CD4-positive, alpha-beta T cell (primary cell): ENCODE measurements around the gene PLEKHO2. TPM values are rescaled to one million over a fixed set of nuclear protein-coding genes. Genes with fewer than 3 reads are reported as not detected.

Source experiments
- ATAC-seq: fragments of 200-7000 bp; cut with Tn5 transposase; one replicate; pipeline ENCODE4 v1.10.0; 2022; ENCODE audit warnings: mild to moderate bottlenecking; ENCODE audit not compliant: poor library complexity
- CTCF ChIA-PET: fragments of 350-600 bp; sonication (Branson Sonifier 250); formaldehyde crosslinking; loops from one replicate; lab custom pipeline; 2021; ENCODE audit warnings: antibody characterized with exemption, inconsistent platforms; lab: Charles Lee
- POLR2A ChIA-PET: fragments of 350-600 bp; sonication (Branson Sonifier 250); formaldehyde crosslinking; loops from one replicate; lab custom pipeline; 2021; ENCODE audit warnings: antibody characterized with exemption, inconsistent platforms; lab: Charles Lee
- DNase-seq, 14 experiments: peaks; one replicate each; pipeline ENCODE4 v3.0.0-alpha.2; 2013 to 2020; ENCODE audit warnings: mixed read lengths in 2 of 14
- H3K27ac ChIP-seq, 2 donors: one replicate each; pipeline versions ENCODE4 v1.5.1 to v1.7.0; 2013; ENCODE audit warnings: low read length in 2 of 2, low read depth in 1 of 2, mild to moderate bottlenecking in 1 of 2
- H3K27me3 ChIP-seq, 2 experiments: 1 replicate in 1 of 2; 2 replicates in 1 of 2; pipeline versions ENCODE4 v1.6.1 to v1.7.0; 2013; ENCODE audit warnings: low read length in 2 of 2, control low read depth in 1 of 2, mild to moderate bottlenecking in 1 of 2, moderate library complexity in 1 of 2; ENCODE audit not compliant: insufficient read depth in 2 of 2, control insufficient read depth in 1 of 2
- H3K36me3 ChIP-seq: one replicate; pipeline ENCODE4 v1.6.1; 2013; ENCODE audit warnings: low read length, control low read depth; ENCODE audit not compliant: insufficient read depth
- H3K4me1 ChIP-seq: one replicate; pipeline ENCODE4 v1.6.1; 2013; ENCODE audit warnings: low read length, control low read depth; ENCODE audit not compliant: insufficient read depth
- H3K4me3 ChIP-seq: one replicate; pipeline ENCODE4 v1.5.1; 2013; ENCODE audit warnings: mild to moderate bottlenecking, low read length, moderate library complexity
- H3K9me3 ChIP-seq, 2 experiments: 1 replicate in 1 of 2; 2 replicates in 1 of 2; pipeline versions ENCODE4 v1.6.1 to v1.7.0; 2013; ENCODE audit warnings: low read length in 2 of 2, mild to moderate bottlenecking in 2 of 2, control low read depth in 1 of 2, moderate library complexity in 1 of 2; ENCODE audit not compliant: control insufficient read depth in 1 of 2, insufficient read depth in 1 of 2
- H3K27ac Mint-ChIP-seq: one replicate; pipeline ENCODE4 v1.8.0; 2020; ENCODE audit warnings: mixed read lengths
- H3K27me3 Mint-ChIP-seq: one replicate; pipeline ENCODE4 v1.8.0; 2021; ENCODE audit warnings: mixed read lengths
- H3K36me3 Mint-ChIP-seq: one replicate; pipeline ENCODE4 v1.8.0; 2021; ENCODE audit warnings: low read depth, mixed read lengths
- H3K4me1 Mint-ChIP-seq: one replicate; pipeline ENCODE4 v1.8.0; 2021; ENCODE audit warnings: low read depth, mixed read lengths
- H3K4me3 Mint-ChIP-seq: one replicate; pipeline ENCODE4 v1.8.0; 2020; ENCODE audit warnings: mild to moderate bottlenecking, mixed read lengths
- H3K9me3 Mint-ChIP-seq: one replicate; pipeline ENCODE4 v1.8.0; 2020; ENCODE audit warnings: mixed read lengths
- CTCF ChIP-seq: fragments of 200-600 bp; IDR thresholded peaks from one replicate; pipeline ENCODE4 v1.8.0; 2022; ENCODE audit warnings: antibody characterized with exemption, mild to moderate bottlenecking
- intact Hi-C, 2 experiments: fragments of 100-400 bp; cut with DNase I in 1 of 2; cut with micrococcal nuclease in 1 of 2; formaldehyde crosslinking; loops; one replicate each; pipeline versions ENCODE4 v1.15.1 to v1.9.0; 2023 to 2025; cut with DNase I, micrococcal nuclease
- total RNA-seq, 174 experiments: library from RNA in 2 of 174; stranded (reverse) in 2 of 174; gene quantifications; one replicate each; pipeline ENCODE4 v1.2.3 and lab custom pipeline; 2021 to 2026

The PLEKHO2 gene
- total RNA-seq, 2 experiments from 2014 or later: 5.6 to 5.9 TPM

GRCh38 chr15:64883100-64883581, 41.4 kb downstream of the PLEKHO2 start:
- no peaks in the 10 kb centered on the region for H3K27me3 Mint-ChIP-seq
- no peak for TF ChIP-seq CTCF
- no peaks in the 10 kb centered on the region for H3K9me3 ChIP-seq
- H3K27ac ChIP-seq: peak overlapping the region in 1 of 2 donors; percentile 58
- no peaks in the 10 kb centered on the region for H3K36me3 ChIP-seq
- no peak overlapping the region for H3K4me3 ChIP-seq
- H3K4me1 Mint-ChIP-seq: peaks cover 28% of the 10 kb centered on the region
- H3K9me3 Mint-ChIP-seq: no peaks in the 10 kb centered on the region
- H3K36me3 Mint-ChIP-seq: no peaks in the 10 kb centered on the region
- peak overlapping the region; percentile 50 for H3K27ac Mint-ChIP-seq
- intact Hi-C loops: no loop called here
- ATAC-seq: peak; percentile 54
- CTCF ChIA-PET: interaction anchor here (0.6 to 1.6 kb wide), 6 partner anchors 10 to 256 kb away, joined by 3 to 6 read pairs (median 3); no protein-coding TSS in a partner anchor
- H3K4me3 Mint-ChIP-seq: no peak overlapping the region
- POLR2A ChIA-PET: interaction anchor here (1.4 to 4.6 kb wide), 2 partner anchors 10 to 59 kb away, joined by 3 to 65 read pairs; no protein-coding TSS in a partner anchor
- H3K4me1 ChIP-seq: peaks cover 38% of the 10 kb centered on the region
- peak in 5 of 14 experiments; percentile 3 to 75 (median 69) for DNase-seq
- H3K27me3 ChIP-seq: no peaks in the 10 kb centered on the region

- POLR2A ChIA-PET: interaction anchor here (4.6 kb wide), 1 partner anchor 9 kb away, joined by 65 read pairs; no protein-coding TSS in a partner anchor
- H3K36me3 Mint-ChIP-seq: no peaks in the 10 kb centered on the region
Observed at GRCh38 chr15:64883997-64884511, 42.3 kb downstream of the PLEKHO2 start.

GRCh38 chr15:64884679-64885078, 43.0 kb downstream of the PLEKHO2 start:
- Mint-ChIP-seq H3K4me3 (no peak overlapping the region), H3K9me3 (no peaks in the 10 kb centered on the region), H3K27me3 (no peaks in the 10 kb centered on the region), H3K36me3 (no peaks in the 10 kb centered on the region), H3K4me1 (peaks cover 27% of the 10 kb centered on the region), H3K27ac (peak overlapping the region; percentile 50)
- Histone ChIP-seq H3K27ac (no peak overlapping the region), H3K9me3 (no peaks in the 10 kb centered on the region), H3K36me3 (no peaks in the 10 kb centered on the region), H3K4me1 (peaks cover 35% of the 10 kb centered on the region), H3K27me3 (no peaks in the 10 kb centered on the region), H3K4me3 (no peak overlapping the region)
- DNase-seq (no peak), ATAC-seq (no peak)
- CTCF ChIA-PET: interaction anchor here (0.6 to 1.5 kb wide), 4 partner anchors 9 to 153 kb away, joined by 3 read pairs; no protein-coding TSS in a partner anchor
- no peak for TF ChIP-seq CTCF
- POLR2A ChIA-PET: interaction anchor here (4.6 kb wide), 1 partner anchor 9 kb away, joined by 65 read pairs; no protein-coding TSS in a partner anchor
- intact Hi-C loops: loop anchor here in 1 of 2 experiments (1.0 kb wide), 1 partner anchor 11 kb away; no protein-coding TSS in a partner anchor

More at GRCh38 chr15:64883997-64884511, 42.3 kb downstream of the PLEKHO2 start:
- CTCF ChIA-PET: interaction anchor here (0.6 to 1.5 kb wide), 7 partner anchors 10 to 255 kb away, joined by 3 to 6 read pairs (median 3); no protein-coding TSS in a partner anchor
- Histone ChIP-seq H3K9me3 (no peaks in the 10 kb centered on the region), H3K36me3 (no peaks in the 10 kb centered on the region), H3K27ac (peak overlapping the region in 1 of 2 donors; percentile 60), H3K4me3 (no peak overlapping the region), H3K27me3 (no peaks in the 10 kb centered on the region), H3K4me1 (peaks cover 35% of the 10 kb centered on the region)
- peak; percentile 55 for ATAC-seq
- H3K4me1 Mint-ChIP-seq: peaks cover 27% of the 10 kb centered on the region
- no peak overlapping the region for H3K4me3 Mint-ChIP-seq
- DNase-seq: peak; percentile 44 to 89 (median 65)
- intact Hi-C loops: loop anchor here in 1 of 2 experiments (1.0 kb wide), 1 partner anchor 11 kb away; no protein-coding TSS in a partner anchor
- H3K27ac Mint-ChIP-seq: peak overlapping the region; percentile 50
- no peak for TF ChIP-seq CTCF
- no peaks in the 10 kb centered on the region for H3K27me3 Mint-ChIP-seq
- no peaks in the 10 kb centered on the region for H3K9me3 Mint-ChIP-seq
